HepG2 (cell line): Measurements from ENCODE around the gene BRAP. TPM values are rescaled to one million over a fixed set of nuclear protein-coding genes. Genes with fewer than 3 reads are reported as not detected.

ENCODE experiments used
- ATAC-seq: fragments of 200-7000 bp; cut with Tn5 transposase; 3 replicates; pipeline ENCODE4 v1.9.1; 2020; ENCODE audit warnings: mild to moderate bottlenecking, moderate library complexity
- BruUV-seq: library from RNA; stranded (reverse); fragments of 400-500 nt; replicated peaks from 2 replicates; lab custom pipeline; 2021; lab: Mats Ljungman, UMichigan
- CTCF ChIA-PET: fragments of 300-600 bp; formaldehyde crosslinking; extraction: SDS; loops from one replicate; lab custom pipeline; 2021; ENCODE audit warnings: low total read pairs, inconsistent platforms, low intra/inter-chr PET ratio; lab: Yijun Ruan, JAX
- POLR2A ChIA-PET: fragments of 350-600 bp; sonication (Branson Sonifier 250); formaldehyde crosslinking; loops from one replicate; lab custom pipeline; 2020; ENCODE audit warnings: antibody characterized with exemption, inconsistent platforms; lab: Yijun Ruan, JAX
- DNase-seq: peaks from one replicate; pipeline ENCODE4 v3.0.0-alpha.2; 2015; ENCODE audit warnings: low spot score
- FAIRE-seq: peaks from 3 replicates; lab custom pipeline; 2011; peaks lifted over from hg19 to GRCh38; lab: Jason Lieb, UNC
- H2AFZ ChIP-seq: one replicate; pipeline ENCODE4 v1.6.1; 2011; ENCODE audit warnings: low read length, inconsistent platforms
- H3K27ac ChIP-seq: fragments of 300-600 bp; 3 replicates; pipeline ENCODE4 v1.8.0; 2011; ENCODE audit warnings: mixed run types, mild to moderate bottlenecking, mixed read lengths, low read length, inconsistent platforms; ENCODE audit not compliant: insufficient read depth; ENCODE audit errors: extremely low read length
- H3K27me3 ChIP-seq, 2 experiments: fragments of 200-600 bp in 1 of 2; 2 replicates in 1 of 2; 3 replicates in 1 of 2; pipeline versions ENCODE4 v1.6.0 to v1.8.0; 2011; ENCODE audit warnings: low read length in 2 of 2, mild to moderate bottlenecking in 2 of 2, moderate library complexity in 2 of 2, inconsistent platforms in 1 of 2; ENCODE audit not compliant: insufficient read depth in 2 of 2, control insufficient read depth in 1 of 2
- H3K36me3 ChIP-seq, 2 experiments: fragments of 200-600 bp in 1 of 2; replicated peaks in 1 of 2; 2 replicates in 1 of 2; 3 replicates in 1 of 2; pipeline versions ENCODE4 v1.5.1 to v1.8.0; 2011; ENCODE audit warnings: low read length in 2 of 2, inconsistent platforms in 1 of 2; ENCODE audit not compliant: insufficient read depth in 2 of 2, control insufficient read depth in 1 of 2
- H3K4me1 ChIP-seq: 2 replicates; pipeline ENCODE4 v1.5.1; 2012; ENCODE audit warnings: low read length, inconsistent platforms; ENCODE audit not compliant: insufficient read depth
- H3K4me2 ChIP-seq: 2 replicates; pipeline ENCODE4 v1.6.0; 2011; ENCODE audit warnings: low read depth, low read length, inconsistent platforms
- H3K4me3 ChIP-seq, 3 experiments: fragments of 200-600 bp in 1 of 3; sonication (generic), shearing (Covaris generic) in 1 of 3; replicated peaks in 1 of 3; 2 replicates each; pipeline ENCODE4 v1.5.1; 2011 to 2016; ENCODE audit warnings: low read length in 3 of 3, inconsistent platforms in 2 of 3, low read depth in 2 of 3, mild to moderate bottlenecking in 2 of 3, control low read depth in 1 of 3, mixed read lengths in 1 of 3; ENCODE audit not compliant: insufficient read depth in 1 of 3
- H3K79me2 ChIP-seq: one replicate; pipeline ENCODE4 v1.6.1; 2011; ENCODE audit warnings: low read length, inconsistent platforms; ENCODE audit not compliant: insufficient read depth
- H3K9ac ChIP-seq: 2 replicates; pipeline ENCODE4 v1.6.0; 2011; ENCODE audit warnings: mild to moderate bottlenecking, low read depth, low read length, inconsistent platforms; ENCODE audit not compliant: insufficient read depth
- H3K9me3 ChIP-seq: 2 replicates; pipeline ENCODE4 v1.5.1; 2012; ENCODE audit warnings: mild to moderate bottlenecking, low read length
- H4K20me1 ChIP-seq: 2 replicates; pipeline ENCODE4 v1.6.0; 2011; ENCODE audit warnings: inconsistent platforms, mild to moderate bottlenecking, low read length, moderate library complexity; ENCODE audit not compliant: insufficient read depth
- DNMT1 ChIP-seq: sonication (generic); formaldehyde crosslinking; IDR thresholded peaks from 2 replicates; pipeline ENCODE4 v1.5.1; 2020; ENCODE audit warnings: mild to moderate bottlenecking, missing genetic modification reagents
- SOX5 ChIP-seq: IDR thresholded peaks from 2 replicates; pipeline ENCODE4 v1.6.1; 2016; ENCODE audit warnings: borderline replicate concordance
- SP5 ChIP-seq: IDR thresholded peaks from 2 replicates; pipeline ENCODE4 v1.6.1; 2016; ENCODE audit warnings: low read depth, borderline replicate concordance
- TERF1 ChIP-seq: sonication (generic); formaldehyde crosslinking; IDR thresholded peaks from 2 replicates; pipeline ENCODE4 v1.8.0; 2022; ENCODE audit warnings: mild to moderate bottlenecking, missing genetic modification reagents, moderate library complexity
- ZBTB42 ChIP-seq: sonication (generic); formaldehyde crosslinking; IDR thresholded peaks from 2 replicates; pipeline ENCODE4 v1.5.0; 2020; ENCODE audit warnings: mild to moderate bottlenecking, missing genetic modification reagents
- ZNF142 ChIP-seq: sonication (generic); formaldehyde crosslinking; IDR thresholded peaks from 2 replicates; pipeline ENCODE4 v1.4.0; 2020; ENCODE audit warnings: missing genetic modification reagents
- ZNF326 ChIP-seq: sonication (generic); formaldehyde crosslinking; IDR thresholded peaks from 2 replicates; pipeline ENCODE4 v1.4.0; 2020; ENCODE audit warnings: missing genetic modification reagents, borderline replicate concordance
- ZNF710 ChIP-seq: sonication (generic); formaldehyde crosslinking; IDR thresholded peaks from 2 replicates; pipeline ENCODE4 v1.5.0; 2020; ENCODE audit warnings: mild to moderate bottlenecking, missing genetic modification reagents, borderline replicate concordance
- WGBS: methylation state at CpG from one replicate; pipeline ENCODE4 v1.1.6; 2017; ENCODE audit warnings: low lambda C conversion rate; 5-methylcytosine and 5-hydroxymethylcytosine counted together
- in situ Hi-C: cut with HindIII; loops from 2 replicates; pipeline ENCODE4 v1.10.0; 2017; ENCODE audit warnings: low pct_unique_long_range_greater_than_20kb; ENCODE audit not compliant: extremely low pct_ligation_motif_present
- intact Hi-C: fragments of 100-400 bp; cut with micrococcal nuclease; formaldehyde crosslinking; loops from one replicate; pipeline ENCODE4 v1.10.0; 2022; ENCODE audit not compliant: unreplicated experiment
- polyA plus RNA-seq, 8 experiments: library from polyadenylated mRNA; depleted of rRNA in 3 of 8; stranded (reverse) in 7 of 8; unstranded in 1 of 8; fragments of >200 nt; fragmentation: Illumina TruSeq in 4 of 8; extraction: Trizol in 4 of 8; gene quantifications; 2 replicates each; pipeline versions ENCODE4 v1.2.1 to v1.2.3, GENCODE V29; 2011 to 2016; ENCODE audit warnings: low read depth in 4 of 8, missing spikeins in 1 of 8, mixed read lengths in 1 of 8; ENCODE audit not compliant: insufficient read depth in 1 of 8
- total RNA-seq, 5 experiments: library from RNA; depleted of rRNA; stranded (reverse); fragments of >200 nt; fragmentation: Illumina TruSeq; extraction: Trizol; gene quantifications; 2 replicates each; pipeline ENCODE4 v1.2.3, GENCODE V29; 2016; ENCODE audit warnings: low read depth in 1 of 5

BRAP gene
- total and polyA plus RNA-seq, 2 of the 13 experiments (the other 11 are each of a cell fraction or from before 2014, with no cell fraction given), result 8.1 to 15.4 TPM

- ATAC-seq (peak; percentile 67), DNase-seq (no peak), FAIRE-seq (no peak)
- Histone ChIP-seq H3K4me1 (no peaks in the 10 kb centered on the region), H3K79me2 (no peaks in the 10 kb centered on the region), H2AFZ (no peak overlapping the region), H3K27ac (no peak overlapping the region), H3K9ac (no peak overlapping the region), H3K9me3 (no peaks in the 10 kb centered on the region), H3K4me3 (no peak overlapping the region), H3K36me3 (peaks cover 8 to 53% of the 10 kb centered on the region in 2 experiments), H4K20me1 (no peaks in the 10 kb centered on the region), H3K27me3 (no peaks in the 10 kb centered on the region), H3K4me2 (no peak overlapping the region)
- BruUV-seq, result no TSS peak
- WGBS, result 93% methylated on average over 2 of the region's 5 CpGs
- TF ChIP-seq TERF1 (no peak), ZNF710 (CRISPR knock-in tag) (no peak), SP5 (CRISPR knock-in tag) (no peak), ZBTB42 (CRISPR knock-in tag) (no peak), DNMT1 (CRISPR knock-in tag) (no peak), ZNF142 (CRISPR knock-in tag) (no peak), ZNF326 (no peak), SOX5 (no peak)
- ChIA-PET POLR2A (no interaction called here), CTCF (no interaction called here)
- in situ Hi-C loops (no loop called here), intact Hi-C loops (no loop called here)
These were observed 21.3 kb downstream of the BRAP start for GRCh38 chr12:111664499-111664898.
